ENCODE measurements around the gene STK38.
"Not testable (repeated sequence)": the region's sequence is repeated elsewhere in the genome, so short reads cannot be mapped to it uniquely, and the experiment has no call there.

STK38 gene

DNA sequence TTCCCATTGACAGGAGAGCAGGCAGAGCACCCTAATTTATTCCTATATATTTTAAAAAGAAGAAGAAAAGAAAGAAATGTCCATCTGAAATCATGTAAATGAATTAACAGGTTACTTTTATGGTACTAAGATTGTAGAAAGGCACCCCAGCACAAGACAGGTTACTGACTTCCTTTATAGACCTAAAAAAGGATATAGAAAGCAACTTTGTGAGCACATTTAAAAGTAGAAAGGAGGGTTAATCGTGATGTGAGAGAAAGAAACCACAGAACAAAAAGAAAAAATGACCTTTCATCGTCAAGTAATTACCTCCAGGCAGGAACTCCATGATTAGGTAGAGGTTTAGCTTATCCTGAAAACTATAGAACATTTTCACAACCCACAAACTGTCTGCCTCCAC is 29.9 kb downstream of the STK38 start:
- DNase-seq: no peak

DNA sequence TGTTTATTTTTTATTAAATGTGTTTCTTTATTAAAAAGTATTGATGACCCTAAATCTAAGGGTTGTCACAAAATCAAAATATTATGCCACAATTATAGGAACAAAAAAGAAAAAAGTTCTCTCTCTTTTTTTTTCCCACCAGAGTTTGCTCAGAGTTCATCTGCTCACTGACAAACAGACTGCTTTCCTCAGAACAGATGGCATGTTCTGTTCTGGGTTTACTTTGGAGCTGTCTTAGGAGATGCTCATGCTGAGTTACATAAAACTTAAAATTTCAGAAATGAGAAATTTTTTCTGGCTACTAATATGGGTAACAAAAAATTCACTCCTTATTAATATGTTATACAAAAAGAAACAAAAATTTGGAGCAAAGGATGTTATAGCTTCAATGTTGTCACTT is 30.3 kb downstream of the STK38 start:
- no peak for DNase-seq

- DNase-seq: no peak
Measured at GRCh38 chr6:36516559-36516958, 30.7 kb downstream of the STK38 start.

DNA sequence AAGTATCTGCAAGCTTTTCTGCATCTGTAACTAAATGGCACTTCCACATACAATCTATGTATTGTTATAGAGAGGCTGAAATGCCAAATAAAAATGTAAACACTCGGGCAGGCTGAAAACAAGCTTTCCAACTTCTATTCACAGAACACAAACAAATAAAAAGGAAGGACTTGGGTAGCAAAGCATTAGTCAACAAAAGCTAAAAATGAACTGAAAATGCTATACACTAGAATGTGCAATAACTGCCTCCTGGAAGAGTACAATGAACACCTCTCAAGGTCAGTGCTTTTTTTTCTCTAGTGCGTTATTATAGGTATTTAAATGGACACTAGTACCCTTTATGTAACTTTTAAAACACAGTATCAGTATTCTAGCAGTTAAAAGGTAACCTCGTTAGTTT is 31.4 kb downstream of the STK38 start:
- DNase-seq: no peak

DNA sequence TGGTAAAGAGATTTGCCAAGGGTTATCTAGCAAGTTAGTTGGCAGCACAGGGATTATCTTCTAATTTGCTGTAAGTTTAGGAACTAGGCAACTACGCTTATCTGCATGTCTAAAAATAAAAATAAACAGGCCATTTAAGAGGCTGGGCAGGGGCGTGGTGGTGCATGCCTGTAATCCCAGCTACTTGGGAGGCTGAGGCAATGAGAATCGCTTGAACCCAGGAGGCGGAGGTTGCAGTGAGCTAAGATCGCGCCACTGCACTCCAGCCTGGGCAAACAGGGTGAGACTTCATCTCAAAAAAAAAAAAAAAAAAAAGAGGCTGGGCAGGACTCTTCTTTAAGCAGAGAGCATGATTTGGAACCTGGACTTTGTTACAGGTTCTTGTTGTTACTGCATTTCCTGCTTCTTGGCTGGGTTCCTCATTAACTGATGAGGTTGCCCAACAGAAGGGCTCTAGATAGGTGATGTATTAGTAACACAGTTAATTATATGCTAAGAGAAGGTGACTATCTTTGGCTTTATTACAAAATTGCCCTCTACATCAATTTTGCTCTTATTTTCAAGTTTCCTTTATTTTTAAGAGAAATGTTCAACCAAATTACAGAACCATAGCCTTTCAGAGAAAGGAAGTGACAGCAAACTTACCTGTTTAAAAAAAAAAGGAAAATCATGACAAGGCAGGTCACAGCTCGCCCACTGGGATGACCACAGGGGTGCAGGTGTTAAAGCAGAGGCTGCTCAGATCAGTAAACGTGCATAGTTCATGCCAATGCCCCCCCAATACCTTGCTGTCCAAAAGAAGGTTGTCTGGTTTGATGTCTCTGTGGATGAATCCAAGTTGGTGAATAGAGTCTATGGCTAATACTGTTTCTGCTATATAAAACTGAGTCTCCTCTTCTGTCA is 32.5 kb downstream of the STK38 start:
- no peak for DNase-seq

DNA sequence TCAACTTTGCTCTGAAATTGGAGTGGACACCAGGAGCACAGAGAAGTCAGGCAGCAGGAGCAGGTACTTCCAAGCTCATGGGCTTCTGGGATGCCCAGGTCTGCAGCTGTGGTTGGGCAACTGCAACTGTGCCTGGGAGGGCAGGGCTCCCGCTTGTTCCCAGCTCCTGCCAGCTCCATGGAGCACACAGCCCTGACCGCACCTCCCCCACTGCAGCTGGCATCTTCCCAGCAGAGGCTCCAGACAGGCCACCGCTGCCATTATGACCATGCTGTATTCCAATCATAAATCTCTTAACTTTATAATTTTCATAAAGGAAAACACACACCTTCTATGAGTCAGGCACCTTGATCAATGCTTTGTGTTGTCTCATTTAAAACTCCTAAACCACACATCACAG is 36.9 kb downstream of the STK38 start:
- no peak for DNase-seq

DNA sequence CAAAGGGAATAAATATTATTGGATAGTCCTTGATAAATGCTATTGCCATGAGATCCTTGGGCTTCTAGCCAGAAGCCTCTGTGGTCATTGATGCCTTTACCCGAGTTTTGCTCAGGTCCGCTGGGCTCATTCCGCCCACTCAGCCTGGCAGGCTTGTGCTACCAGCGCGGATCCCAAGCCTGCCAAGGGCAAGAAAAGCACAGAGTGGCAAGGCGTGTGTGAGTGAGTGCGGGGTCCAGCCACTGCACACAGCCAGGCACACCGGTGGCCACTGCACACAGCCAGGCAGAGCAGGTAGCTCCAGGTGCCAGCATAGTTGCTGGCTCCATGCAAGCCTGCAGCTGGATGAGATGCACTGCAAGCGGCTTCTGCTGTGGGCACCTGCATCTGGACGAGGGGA is 38.7 kb downstream of the STK38 start:
- DNase-seq: no peak

DNA sequence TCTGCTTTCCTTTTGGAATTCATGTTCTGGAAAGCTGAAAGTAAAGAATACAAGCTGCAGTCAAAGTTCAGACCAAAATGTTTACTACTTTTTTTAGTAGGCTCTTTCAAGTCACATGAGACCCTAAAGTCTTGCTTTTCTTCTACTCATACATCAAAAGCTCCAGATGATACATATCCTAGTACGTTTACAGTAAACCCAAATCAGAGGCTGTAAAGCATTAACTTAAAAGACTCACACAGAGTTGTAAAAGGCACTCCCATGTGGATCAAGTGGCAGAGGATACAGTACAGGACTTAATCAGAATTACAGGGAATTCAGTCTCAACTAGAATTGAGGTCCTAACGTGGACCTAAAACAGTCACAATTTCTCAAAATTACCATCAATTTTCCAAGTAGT is 40.7 kb downstream of the STK38 start:
- no peak for DNase-seq

- no peak for DNase-seq
Measured at GRCh38 chr6:36505744-36506534, 41.3 kb downstream of the STK38 start.

DNA sequence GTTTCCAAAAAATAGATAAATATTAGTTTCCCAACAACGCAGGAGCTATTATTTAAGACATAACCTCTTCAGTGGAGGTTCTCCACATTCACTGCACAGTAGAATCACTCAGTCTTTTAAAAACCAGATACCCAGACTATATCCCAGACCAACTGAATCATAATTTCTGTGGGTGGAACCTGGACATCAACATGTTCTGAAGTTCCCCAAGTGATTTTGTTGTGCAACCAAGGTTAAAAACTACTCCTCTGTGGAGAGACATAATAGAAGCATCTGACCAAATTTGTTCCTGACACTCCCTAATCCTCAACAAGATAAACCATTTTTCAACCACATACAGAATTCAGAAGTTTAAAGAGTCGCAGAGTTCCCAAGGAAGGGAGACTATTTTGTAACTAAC is 42.3 kb downstream of the STK38 start:
- no peak for DNase-seq

DNA sequence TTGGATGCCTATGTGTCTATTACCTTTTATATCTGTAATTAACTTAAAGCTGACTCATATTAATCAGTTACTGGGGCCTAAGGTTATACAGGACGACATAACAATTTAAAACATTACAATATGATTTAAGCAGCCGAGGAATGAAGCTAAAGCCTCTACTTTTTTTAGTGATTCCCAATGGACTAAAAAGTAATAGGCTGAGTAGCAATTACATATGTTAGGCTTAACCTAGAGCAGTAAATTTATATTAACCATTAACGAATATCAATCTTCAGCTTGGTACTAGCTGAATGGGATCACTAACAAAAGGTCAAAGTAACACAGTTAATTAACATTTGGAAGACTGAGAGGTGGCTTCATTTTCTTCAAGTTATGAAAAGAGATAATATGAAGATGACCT is 43.1 kb downstream of the STK38 start:
- DNase-seq: no peak

DNA sequence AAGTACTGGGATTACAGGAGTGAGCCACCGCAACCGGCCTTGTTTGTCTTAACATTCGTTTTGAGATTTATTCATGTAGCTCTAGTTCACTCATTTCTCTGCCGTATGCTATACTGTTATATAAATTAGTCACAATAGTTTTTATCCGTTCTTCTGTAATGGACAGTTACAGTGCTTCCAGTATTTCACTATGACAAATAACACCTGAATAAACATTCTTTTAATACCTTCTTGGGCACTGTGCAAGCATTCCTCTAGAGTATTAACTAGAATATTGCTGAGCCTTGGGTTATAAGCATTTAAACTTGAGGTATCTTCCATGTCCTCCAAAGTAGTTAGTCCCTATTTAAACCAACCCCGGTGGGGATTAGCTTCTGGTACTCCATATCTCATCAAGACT is 45.6 kb downstream of the STK38 start:
- DNase-seq: no peak

DNA sequence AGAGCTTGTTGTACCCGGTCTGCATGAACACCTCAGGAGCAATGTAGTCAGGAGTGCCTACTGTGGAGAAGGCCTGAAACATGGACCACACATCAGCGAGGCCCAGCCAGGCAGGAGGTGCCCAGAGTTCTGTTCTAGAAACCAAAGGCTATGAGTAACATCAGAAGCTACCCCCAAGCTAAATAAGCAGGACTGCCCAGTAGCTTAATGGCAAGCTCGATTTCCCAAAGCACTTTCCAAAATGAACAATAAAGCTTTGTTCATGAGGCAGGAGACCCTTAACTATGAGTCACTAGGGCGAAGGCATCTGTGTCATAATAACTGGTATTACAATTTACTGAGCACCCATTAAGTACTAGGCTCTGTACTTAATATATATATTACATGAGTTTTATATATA is 47.4 kb downstream of the STK38 start:
- DNase-seq: no peak

- no peak for DNase-seq
Measured at GRCh38 chr6:36495086-36495485, 52.2 kb downstream of the STK38 start.

- DNase-seq: no peak
Measured at GRCh38 chr6:36493859-36494258, 53.4 kb downstream of the STK38 start.

DNA sequence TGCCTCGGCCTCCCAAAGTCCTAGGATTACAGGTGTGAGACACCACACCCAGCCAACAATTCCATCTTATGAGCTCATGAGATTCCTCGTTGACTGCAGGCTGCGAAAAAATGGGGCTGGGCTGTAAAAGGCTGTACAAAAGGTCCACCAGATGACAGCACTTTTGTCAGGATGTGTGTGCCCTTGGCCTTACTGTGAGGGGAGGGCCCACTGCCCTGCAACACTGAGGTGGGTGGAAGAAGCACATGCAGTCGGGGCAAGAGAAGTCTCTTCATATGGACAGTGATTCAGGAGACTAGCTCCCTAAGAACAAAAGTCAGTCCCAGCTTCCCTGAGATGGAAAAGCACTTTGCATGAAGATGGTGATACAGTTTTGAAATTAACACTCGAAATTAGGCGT is 54.0 kb downstream of the STK38 start:
- no peak for DNase-seq

GRCh38 chr6:36492621-36493020 is 54.7 kb downstream of the STK38 start:
- DNase-seq: no peak

GRCh38 chr6:36492092-36492491 is 55.2 kb downstream of the STK38 start:
- DNase-seq: no peak

DNA sequence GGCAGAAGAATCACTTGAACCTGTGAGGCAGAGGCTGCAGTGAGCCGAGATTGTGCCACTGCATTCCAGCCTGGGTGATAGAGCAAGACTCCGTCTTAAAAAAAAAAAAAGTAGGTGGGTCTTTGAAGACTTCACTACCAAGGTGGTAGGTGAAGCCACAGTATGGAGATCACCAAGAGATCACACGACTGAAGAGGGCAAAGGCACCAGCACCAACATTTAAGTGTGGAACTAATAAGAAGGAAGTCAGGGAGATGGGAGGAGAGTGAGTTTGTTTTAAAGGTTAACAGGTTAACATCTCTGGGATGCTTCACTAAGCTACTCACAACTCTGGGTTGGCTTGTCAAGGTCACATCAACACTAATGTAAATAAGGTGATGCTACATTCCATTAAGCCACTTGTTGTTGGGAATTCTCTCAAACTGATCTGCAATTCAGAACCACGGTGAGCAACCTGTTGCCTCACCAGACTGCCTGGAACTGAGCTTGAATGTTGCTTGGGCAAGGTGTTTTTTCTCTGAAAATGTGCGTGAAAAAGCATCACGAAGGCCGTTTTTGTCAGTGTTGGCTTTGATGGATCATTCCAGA is 55.8 kb downstream of the STK38 start:
- DNase-seq: no peak

DNA sequence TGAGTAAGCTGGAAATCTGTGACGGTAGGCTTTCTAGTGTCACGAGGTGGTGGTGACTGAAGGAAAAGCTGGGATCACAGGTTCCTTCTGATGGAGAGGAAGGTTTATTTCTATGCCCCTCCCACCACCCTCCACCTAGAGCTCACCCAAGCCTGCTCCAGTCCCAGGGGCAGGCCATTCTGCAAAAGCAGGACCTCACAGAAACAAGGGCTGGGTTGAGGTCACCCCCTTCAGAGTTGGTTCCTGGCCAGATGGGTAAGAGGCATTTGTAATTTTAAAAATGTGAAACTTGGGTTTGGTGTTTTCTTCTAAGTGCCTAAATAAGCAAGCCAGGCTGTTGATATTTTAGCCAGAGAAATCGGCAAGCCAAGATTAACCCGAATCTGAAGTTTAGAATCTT is 57.9 kb downstream of the STK38 start:
- DNase-seq: no peak

DNA sequence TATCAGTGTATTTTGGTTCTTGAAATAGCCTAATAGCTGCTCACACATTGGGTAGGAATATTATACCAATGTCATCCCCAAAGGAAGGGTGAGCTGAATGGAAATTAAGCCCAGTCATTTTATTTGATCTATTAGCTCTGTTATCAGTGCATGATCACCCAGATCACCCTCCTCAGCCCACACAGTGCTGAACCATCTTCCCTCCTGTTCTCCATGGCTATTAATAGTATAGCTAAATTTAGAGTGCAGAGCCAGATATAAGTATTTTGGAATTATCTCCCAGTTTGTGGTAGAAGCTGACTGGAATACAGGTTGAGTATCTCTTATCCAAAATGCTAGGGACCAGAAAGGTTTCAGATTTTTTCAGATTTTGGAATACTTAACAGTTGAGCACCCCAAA is 59.1 kb downstream of the STK38 start:
- DNase-seq: no peak

DNA sequence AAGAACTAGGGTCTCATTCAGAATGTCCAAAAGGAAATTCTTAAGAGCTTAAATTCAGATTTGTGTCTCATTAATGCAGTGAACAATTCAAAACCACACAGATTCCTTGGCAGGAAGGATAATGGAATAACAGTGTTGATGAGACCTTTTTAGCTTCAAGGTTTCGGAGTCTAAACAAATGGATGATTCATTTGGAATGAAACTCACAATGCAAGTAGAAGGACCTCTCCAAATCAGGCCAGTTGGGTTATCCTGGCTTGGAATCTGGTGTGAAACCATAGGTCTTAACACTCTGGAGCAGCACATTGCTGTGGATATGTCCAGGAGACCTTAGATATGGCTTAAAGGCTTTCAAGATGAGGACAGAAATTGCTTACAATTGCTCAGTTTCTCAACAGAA is 59.6 kb downstream of the STK38 start:
- DNase-seq: no peak

DNA sequence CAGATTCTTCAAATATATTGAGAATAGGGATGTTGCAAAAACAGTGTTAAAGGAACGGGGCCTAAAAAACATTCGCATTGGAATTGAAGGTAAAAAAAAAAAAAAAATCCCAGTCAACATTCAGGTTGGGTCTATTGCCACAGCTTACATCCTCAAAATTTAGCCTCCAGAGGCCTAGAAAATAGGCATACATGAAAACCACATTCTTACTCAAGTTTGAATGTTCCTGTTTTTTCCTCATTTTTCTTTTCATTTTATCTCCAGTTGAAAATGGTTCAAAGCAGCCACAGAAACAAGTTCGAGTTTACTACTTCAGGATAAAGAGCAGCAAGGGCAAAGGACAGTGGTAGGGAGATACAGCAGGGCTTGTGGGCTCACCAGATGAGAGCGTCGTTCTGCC is 62.5 kb downstream of the STK38 start:
- DNase-seq: no peak

- not testable (repeated sequence) for DNase-seq
Measured at GRCh38 chr6:36483326-36483725, 64.0 kb downstream of the STK38 start.
